GM19351 (cell line): Measurements from ENCODE around the gene DOCK1.

Source experiments
- ATAC-seq: cut with Tn5 transposase; IDR thresholded peaks from one replicate; pipeline ENCODE4 v1.9.1; 2021; ENCODE audit warnings: mild to moderate bottlenecking, moderate library complexity; ENCODE audit not compliant: unreplicated experiment

DOCK1 gene

GRCh38 chr10:127374074-127374680 is 468.9 kb downstream of the DOCK1 start:
- ATAC-seq, result no peak

- ATAC-seq, result no peak
These were observed 469.7 kb downstream of the DOCK1 start for GRCh38 chr10:127374901-127375300.

- ATAC-seq, result no peak
These were observed 470.2 kb downstream of the DOCK1 start for GRCh38 chr10:127375461-127375860.

GRCh38 chr10:127376071-127376470 is 470.8 kb downstream of the DOCK1 start:
- ATAC-seq, result no peak

GRCh38 chr10:127378628-127379027 is 473.4 kb downstream of the DOCK1 start:
- ATAC-seq, result no peak

- no peak for ATAC-seq
These were observed 479.3 kb downstream of the DOCK1 start for GRCh38 chr10:127384532-127384931.

GRCh38 chr10:127385066-127385465 is 479.8 kb downstream of the DOCK1 start:
- ATAC-seq, result no peak

- no peak for ATAC-seq
These were observed 481.5 kb downstream of the DOCK1 start for GRCh38 chr10:127386606-127387327.

- ATAC-seq, result no peak
These were observed 486.6 kb downstream of the DOCK1 start for GRCh38 chr10:127391875-127392274.

- no peak for ATAC-seq
These were observed 487.4 kb downstream of the DOCK1 start for GRCh38 chr10:127392351-127393235.

- no peak for ATAC-seq
These were observed 493.1 kb downstream of the DOCK1 start for GRCh38 chr10:127398140-127398970.

- no peak for ATAC-seq
These were observed 493.7 kb downstream of the DOCK1 start for GRCh38 chr10:127398971-127399365.

- no peak for ATAC-seq
These were observed 494.4 kb downstream of the DOCK1 start for GRCh38 chr10:127399668-127400067.

GRCh38 chr10:127400216-127400615 is 495.0 kb downstream of the DOCK1 start:
- ATAC-seq, result no peak

- no peak for ATAC-seq
These were observed 497.6 kb downstream of the DOCK1 start for GRCh38 chr10:127402596-127403409.

- no peak for ATAC-seq
These were observed 500.0 kb downstream of the DOCK1 start for GRCh38 chr10:127405221-127405620.

GRCh38 chr10:127406018-127406550 is 500.9 kb downstream of the DOCK1 start:
- ATAC-seq, result no peak

- no peak for ATAC-seq
These were observed 502.3 kb downstream of the DOCK1 start for GRCh38 chr10:127407551-127407950.

- ATAC-seq, result no peak
These were observed 503.0 kb downstream of the DOCK1 start for GRCh38 chr10:127408112-127408710.
